HepG2 (cell line): ENCODE data around the gene LMAN1L.

Experiments
- ARHGAP35 ChIP-seq: sonication (generic); formaldehyde crosslinking; IDR thresholded peaks from 2 replicates; pipeline ENCODE4 v1.9.0; 2022; ENCODE audit warnings: mild to moderate bottlenecking, inconsistent platforms, moderate library complexity, missing genetic modification reagents, borderline replicate concordance
- CHD2 ChIP-seq: IDR thresholded peaks from 2 replicates; pipeline ENCODE4 v1.6.1; 2011; ENCODE audit warnings: low read depth, low read length, improper control_type of control experiment
- GABPA ChIP-seq, 2 experiments: IDR thresholded peaks; 2 replicates each; pipeline ENCODE4 v1.6.1; 2011 to 2016; ENCODE audit warnings: low read depth in 2 of 2, low read length in 1 of 2, missing biosample characterization in 1 of 2, missing genetic modification characterization in 1 of 2
- MYC ChIP-seq: sonication (generic); formaldehyde crosslinking; IDR thresholded peaks from 2 replicates; pipeline ENCODE4 v1.9.0; 2021; ENCODE audit warnings: missing genetic modification reagents, borderline replicate concordance
- NONO ChIP-seq, 2 experiments: fragments of 450-650 bp in 1 of 2; sonication (generic) in 1 of 2; formaldehyde crosslinking in 1 of 2; IDR thresholded peaks in 1 of 2; conservative IDR thresholded peaks in 1 of 2; 2 replicates each; pipeline versions ENCODE4 v1.6.1 to v1.8.0; 2017 to 2022; ENCODE audit warnings: mild to moderate bottlenecking in 1 of 2, missing genetic modification reagents in 1 of 2, moderate library complexity in 1 of 2
- POLR2A ChIP-seq, 2 experiments: IDR thresholded peaks; 2 replicates each; pipeline ENCODE4 v1.6.1; 2011; ENCODE audit warnings: low read depth in 2 of 2, low read length in 2 of 2, mild to moderate bottlenecking in 1 of 2, moderate library complexity in 1 of 2; ENCODE audit not compliant: insufficient read depth in 1 of 2
- SMAD3 ChIP-seq: sonication (generic); formaldehyde crosslinking; IDR thresholded peaks from 2 replicates; pipeline ENCODE4 v1.4.0; 2020; ENCODE audit warnings: missing genetic modification reagents
- ZNF577 ChIP-seq: sonication (generic); formaldehyde crosslinking; IDR thresholded peaks from 2 replicates; pipeline ENCODE4 v1.4.0; 2020; ENCODE audit warnings: mild to moderate bottlenecking, low read depth, missing genetic modification reagents, borderline replicate concordance
- ZNF598 ChIP-seq: sonication (generic); formaldehyde crosslinking; IDR thresholded peaks from 2 replicates; pipeline ENCODE4 v1.5.1; 2020; ENCODE audit warnings: mild to moderate bottlenecking, missing genetic modification reagents, borderline replicate concordance
- ZNF660 ChIP-seq: sonication (generic); formaldehyde crosslinking; IDR thresholded peaks from 2 replicates; pipeline ENCODE4 v1.5.1; 2020; ENCODE audit warnings: mild to moderate bottlenecking, low read depth, missing genetic modification reagents, borderline replicate concordance
- TF ChIP-seq, protein P1 (sequence below): sonication (generic); formaldehyde crosslinking; IDR thresholded peaks from 2 replicates; pipeline ENCODE4 v1.5.1; 2020; ENCODE audit warnings: mild to moderate bottlenecking, missing genetic modification reagents, moderate library complexity
- TF ChIP-seq, protein P2 (sequence below): sonication (generic); formaldehyde crosslinking; IDR thresholded peaks from 2 replicates; pipeline ENCODE4 v1.5.0; 2020; ENCODE audit warnings: mild to moderate bottlenecking, missing genetic modification reagents, moderate library complexity

DNA sequence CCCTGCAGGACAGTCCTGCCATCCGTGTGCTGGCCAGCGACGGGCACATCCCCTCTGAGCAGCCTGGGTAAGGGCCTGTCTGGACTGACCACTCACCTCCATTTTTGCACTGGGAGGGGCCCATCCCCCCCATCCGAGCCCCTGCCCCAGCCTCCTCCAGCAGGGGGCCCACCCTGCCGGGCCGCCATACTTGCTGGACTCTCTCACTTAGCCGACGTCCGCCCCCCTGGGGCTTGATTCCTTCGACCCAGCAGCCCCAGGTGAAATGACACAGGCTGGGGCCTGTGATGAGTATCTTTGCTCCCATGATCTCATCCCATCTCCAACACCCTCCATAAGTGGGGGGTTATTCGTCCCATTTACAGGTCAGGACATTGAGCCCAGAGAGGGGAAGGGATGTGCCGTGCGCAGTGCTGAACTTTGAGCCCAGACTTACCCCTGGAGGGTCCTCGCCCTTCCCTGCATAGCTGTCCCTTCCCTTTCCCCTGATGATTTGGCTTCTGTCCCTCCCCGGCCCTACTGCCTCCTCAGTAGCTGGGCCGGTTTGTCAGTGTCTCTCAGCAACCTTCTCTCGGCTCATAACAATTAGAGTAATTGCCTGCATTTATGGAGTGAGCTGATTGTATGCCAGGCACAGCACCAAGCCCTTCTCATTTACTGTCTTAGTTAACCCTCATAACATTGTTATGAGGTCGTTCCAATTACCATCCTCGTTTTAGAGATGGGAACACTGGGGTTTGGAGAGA is 4.2 kb downstream of the LMAN1L start:
- no peak for TF ChIP-seq ZNF577 (CRISPR knock-in tag)
- TF ChIP-seq POLR2A (IDR thresholded peaks at IDR 0.05; ENCODE audit: insufficient read depth in 1 of 2, low read depth in 2 of 2, low read length in 2 of 2) = no peak
- TF ChIP-seq SMAD3 = no peak
- no peak for TF ChIP-seq MYC (CRISPR knock-in tag)
- no peak for TF ChIP-seq ZNF598
- no peak for TF ChIP-seq CHD2
- TF ChIP-seq ARHGAP35 (CRISPR knock-in tag) = no peak
- TF ChIP-seq NONO (IDR thresholded peaks at IDR 0.05) = no peak
- TF ChIP-seq NONO (CRISPR knock-in tag; conservative IDR thresholded peaks at IDR 0.05) = 0 out of 2 replicates have a peak, but pooled peaks have one; percentile 31
- TF ChIP-seq GABPA (IDR thresholded peaks at IDR 0.05; ENCODE audit: low read depth, low read length) = no peak
- TF ChIP-seq GABPA (CRISPR knock-in tag; IDR thresholded peaks at IDR 0.05; ENCODE audit: low read depth) = no peak
- TF ChIP-seq, protein P1, sequence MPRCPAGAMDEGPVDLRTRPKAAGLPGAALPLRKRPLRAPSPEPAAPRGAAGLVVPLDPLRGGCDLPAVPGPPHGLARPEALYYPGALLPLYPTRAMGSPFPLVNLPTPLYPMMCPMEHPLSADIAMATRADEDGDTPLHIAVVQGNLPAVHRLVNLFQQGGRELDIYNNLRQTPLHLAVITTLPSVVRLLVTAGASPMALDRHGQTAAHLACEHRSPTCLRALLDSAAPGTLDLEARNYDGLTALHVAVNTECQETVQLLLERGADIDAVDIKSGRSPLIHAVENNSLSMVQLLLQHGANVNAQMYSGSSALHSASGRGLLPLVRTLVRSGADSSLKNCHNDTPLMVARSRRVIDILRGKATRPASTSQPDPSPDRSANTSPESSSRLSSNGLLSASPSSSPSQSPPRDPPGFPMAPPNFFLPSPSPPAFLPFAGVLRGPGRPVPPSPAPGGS (CRISPR knock-in tag) = no peak
- no peak for TF ChIP-seq ZNF660 (CRISPR knock-in tag)
- TF ChIP-seq, protein P2, sequence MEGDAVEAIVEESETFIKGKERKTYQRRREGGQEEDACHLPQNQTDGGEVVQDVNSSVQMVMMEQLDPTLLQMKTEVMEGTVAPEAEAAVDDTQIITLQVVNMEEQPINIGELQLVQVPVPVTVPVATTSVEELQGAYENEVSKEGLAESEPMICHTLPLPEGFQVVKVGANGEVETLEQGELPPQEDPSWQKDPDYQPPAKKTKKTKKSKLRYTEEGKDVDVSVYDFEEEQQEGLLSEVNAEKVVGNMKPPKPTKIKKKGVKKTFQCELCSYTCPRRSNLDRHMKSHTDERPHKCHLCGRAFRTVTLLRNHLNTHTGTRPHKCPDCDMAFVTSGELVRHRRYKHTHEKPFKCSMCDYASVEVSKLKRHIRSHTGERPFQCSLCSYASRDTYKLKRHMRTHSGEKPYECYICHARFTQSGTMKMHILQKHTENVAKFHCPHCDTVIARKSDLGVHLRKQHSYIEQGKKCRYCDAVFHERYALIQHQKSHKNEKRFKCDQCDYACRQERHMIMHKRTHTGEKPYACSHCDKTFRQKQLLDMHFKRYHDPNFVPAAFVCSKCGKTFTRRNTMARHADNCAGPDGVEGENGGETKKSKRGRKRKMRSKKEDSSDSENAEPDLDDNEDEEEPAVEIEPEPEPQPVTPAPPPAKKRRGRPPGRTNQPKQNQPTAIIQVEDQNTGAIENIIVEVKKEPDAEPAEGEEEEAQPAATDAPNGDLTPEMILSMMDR (CRISPR knock-in tag) = 0 out of 2 replicates have a peak, but pooled peaks have one; percentile 11
